ENCODE data around the gene NXPH2.

The NXPH2 gene

DNA sequence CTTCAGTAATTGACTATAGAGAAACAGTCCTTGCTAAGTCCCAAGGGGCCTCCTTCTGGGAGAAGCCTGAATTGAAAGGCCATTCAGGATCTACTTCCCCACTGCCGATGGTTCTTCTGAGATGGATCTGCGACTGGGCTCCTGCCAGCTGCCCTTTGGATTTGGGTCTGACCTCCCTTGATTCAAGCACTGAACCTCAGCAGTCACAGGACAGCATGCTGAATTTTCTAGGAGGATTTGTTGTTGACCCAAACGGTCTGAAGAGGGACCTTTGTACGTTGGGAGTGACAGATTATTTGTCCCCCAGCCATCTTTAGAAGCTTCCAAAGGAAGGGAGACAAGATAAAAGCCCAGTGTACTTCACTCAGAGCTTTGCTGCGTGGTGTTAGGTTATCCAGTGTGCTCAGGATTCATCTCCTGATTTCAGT, 67.1 kb downstream of the NXPH2 start:
- Mint-ChIP-seq H3K9me3 (peaks cover 0 to 1% of the 10 kb centered on the region in 2 donors), H3K27ac (no peak overlapping the region), H3K27me3 (peaks cover 0 to 43% of the 10 kb centered on the region in 2 donors), H3K4me1 (ENCODE audit: low read depth in 2 of 2) (no peaks in the 10 kb centered on the region), H3K36me3 (ENCODE audit: insufficient read depth) (no peaks in the 10 kb centered on the region), H3K4me3 (no peak overlapping the region)
- no peak for ATAC-seq (replicated peaks)
- no peak for DNase-seq

DNA sequence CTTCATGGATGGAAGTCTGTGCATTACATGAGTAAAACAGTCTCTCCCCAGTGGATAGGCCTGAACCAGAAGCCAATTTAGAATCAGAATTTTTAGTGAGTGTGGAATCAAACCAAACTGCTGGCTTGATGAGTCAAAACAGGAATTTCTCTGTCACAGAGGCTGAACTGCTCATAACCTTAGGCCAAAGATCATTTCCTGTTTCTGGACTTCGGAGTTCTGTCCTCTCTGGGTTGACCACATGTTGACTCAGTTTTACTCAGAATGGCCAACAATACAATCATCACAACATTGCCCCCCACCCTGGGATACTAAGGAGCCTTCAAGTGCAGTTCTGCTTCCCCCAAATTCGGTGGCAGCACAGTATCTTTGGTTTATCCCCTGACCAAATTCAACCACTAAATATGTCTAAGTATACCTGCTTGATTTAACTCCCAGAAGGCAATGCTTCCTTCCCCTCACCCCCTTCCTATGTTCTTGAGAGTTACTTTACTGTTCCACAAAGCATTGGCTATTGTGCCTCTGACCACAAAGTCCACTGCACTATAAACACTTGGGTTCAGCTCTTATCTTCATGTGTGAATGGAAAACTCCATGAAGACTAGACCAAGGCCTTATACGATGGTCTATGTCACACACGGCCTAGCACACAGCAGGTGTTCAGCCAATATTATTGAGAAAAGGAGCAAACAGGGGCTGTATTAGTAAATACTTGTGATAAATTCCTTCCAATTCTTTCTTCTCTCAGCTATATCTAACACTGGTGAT, 67.8 kb downstream of the NXPH2 start:
- Mint-ChIP-seq H3K4me3 (no peak overlapping the region), H3K27me3 (peaks cover 0 to 43% of the 10 kb centered on the region in 2 donors), H3K36me3 (ENCODE audit: insufficient read depth) (no peaks in the 10 kb centered on the region), H3K9me3 (peaks cover 0 to 1% of the 10 kb centered on the region in 2 donors), H3K27ac (no peak overlapping the region), H3K4me1 (ENCODE audit: low read depth in 2 of 2) (no peaks in the 10 kb centered on the region)
- no peak for ATAC-seq (replicated peaks)
- no peak for DNase-seq

DNA sequence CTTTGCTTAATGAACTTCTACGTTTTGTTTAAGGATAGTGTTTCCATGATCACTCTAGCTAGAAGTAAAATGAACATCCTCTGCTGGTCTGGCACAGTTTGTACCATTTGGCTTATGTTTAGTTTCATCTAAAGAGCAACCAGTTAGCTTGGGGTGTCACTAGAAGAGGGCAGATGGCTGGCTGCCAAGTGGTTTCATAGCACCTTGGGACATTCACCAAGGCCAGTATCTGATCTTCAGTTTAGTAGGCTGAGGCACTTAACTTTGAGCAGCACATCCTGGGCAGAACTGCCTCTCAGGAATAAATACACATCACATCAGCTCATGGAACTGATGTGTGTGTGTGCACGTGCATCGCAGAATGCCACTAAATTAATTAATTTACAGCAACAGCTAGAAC, 68.4 kb downstream of the NXPH2 start:
- H3K36me3 Mint-ChIP-seq (ENCODE audit: insufficient read depth), result no peaks in the 10 kb centered on the region
- no peak for ATAC-seq (replicated peaks)
- H3K9me3 Mint-ChIP-seq, result peaks cover 0 to 1% of the 10 kb centered on the region in 2 donors
- H3K4me1 Mint-ChIP-seq (ENCODE audit: low read depth in 2 of 2), result no peaks in the 10 kb centered on the region
- no peak overlapping the region for H3K27ac Mint-ChIP-seq
- DNase-seq, result no peak
- H3K27me3 Mint-ChIP-seq, result peaks cover 0 to 40% of the 10 kb centered on the region in 2 donors
- no peak overlapping the region for H3K4me3 Mint-ChIP-seq

DNA sequence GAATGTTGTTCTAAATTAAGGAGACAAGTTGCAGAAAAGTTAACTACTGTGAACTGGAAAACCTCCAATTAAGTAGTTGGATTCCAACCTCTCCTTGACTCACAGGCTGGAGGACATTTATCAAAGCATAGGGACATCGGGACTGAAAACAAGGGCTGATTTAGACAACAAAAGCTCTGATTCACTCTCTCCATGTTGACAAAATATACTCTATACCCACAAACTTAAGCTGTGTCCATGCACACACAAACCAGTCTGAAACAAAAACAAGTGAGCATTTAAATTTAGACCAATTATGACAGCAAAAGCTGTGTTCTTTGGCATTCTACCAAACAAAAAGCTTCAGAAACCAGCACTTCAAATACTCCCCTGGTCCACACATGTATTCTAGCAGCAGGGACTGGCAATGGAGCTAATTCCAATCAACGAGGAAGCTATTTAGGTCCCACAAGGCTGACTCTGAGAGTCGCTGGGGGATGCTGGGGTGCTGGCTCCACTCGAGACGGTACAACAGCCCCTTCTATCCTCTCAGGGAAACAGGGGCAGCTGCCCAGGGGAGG, 71.4 kb downstream of the NXPH2 start:
- no peak overlapping the region for H3K27ac Mint-ChIP-seq
- peaks cover 0 to 34% of the 10 kb centered on the region in 2 donors for H3K27me3 Mint-ChIP-seq
- no peak overlapping the region for H3K4me3 Mint-ChIP-seq
- DNase-seq, result no peak
- H3K36me3 Mint-ChIP-seq (ENCODE audit: insufficient read depth), result no peaks in the 10 kb centered on the region
- peaks cover 0 to 1% of the 10 kb centered on the region in 2 donors for H3K9me3 Mint-ChIP-seq
- ATAC-seq (replicated peaks), result no peak
- no peaks in the 10 kb centered on the region for H3K4me1 Mint-ChIP-seq (ENCODE audit: low read depth in 2 of 2)

DNA sequence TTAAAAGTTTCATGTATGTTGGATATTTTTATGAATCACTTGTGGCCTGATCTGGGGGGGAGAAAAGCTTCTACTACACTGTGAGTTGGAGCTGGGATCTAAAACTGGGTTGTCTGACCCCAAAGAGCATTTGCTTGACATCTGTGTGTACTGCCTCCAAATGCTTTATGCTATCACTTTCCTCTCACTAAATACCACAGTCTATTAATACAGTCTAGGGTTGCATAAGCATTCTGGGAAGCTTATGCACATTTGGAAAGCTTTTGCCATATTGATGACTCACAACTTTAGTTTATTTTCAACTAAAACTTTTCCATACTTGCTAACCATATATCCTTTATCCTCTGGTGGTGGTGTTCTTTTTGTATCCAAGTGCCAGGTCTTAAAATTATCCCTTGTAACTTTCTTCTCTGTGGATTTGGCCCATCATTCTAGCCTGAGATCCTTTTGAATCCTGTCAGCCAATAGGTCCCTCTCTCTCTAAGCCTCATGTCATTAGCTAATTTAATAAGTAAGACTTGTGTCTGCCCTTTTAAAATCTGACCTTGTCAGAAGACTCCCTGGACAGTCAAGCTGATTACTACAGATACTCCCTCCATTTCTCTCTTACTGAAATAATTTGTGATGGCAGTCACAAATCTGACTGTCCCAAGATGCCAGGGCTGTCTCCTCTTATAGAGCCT, 72.7 kb downstream of the NXPH2 start:
- ATAC-seq (replicated peaks) (no peak), DNase-seq (no peak)
- no peak overlapping the region for H3K27ac Mint-ChIP-seq

DNA sequence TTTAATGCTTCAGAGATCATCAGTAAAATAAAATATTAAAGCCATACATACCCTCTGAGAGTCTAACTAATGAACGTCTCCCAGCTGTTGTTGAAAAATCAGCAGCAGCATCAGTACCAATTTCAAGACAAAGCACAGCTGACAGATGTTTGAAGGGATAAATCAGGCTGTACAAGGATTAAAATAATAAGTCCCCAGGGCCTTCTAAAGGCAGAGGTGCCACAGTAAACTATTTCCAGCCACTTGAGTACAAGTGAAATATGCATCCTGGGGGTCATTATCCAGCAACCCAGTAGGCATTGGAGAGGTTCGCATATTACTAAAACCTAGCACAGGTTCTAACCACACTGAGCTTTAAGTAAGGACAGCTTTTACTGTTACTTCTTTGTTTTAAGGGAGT, 76.9 kb downstream of the NXPH2 start:
- DNase-seq (no peak), ATAC-seq (replicated peaks) (no peak)
- H3K27ac Mint-ChIP-seq, result no peak overlapping the region
- H3K36me3 Mint-ChIP-seq (ENCODE audit: insufficient read depth), result no peaks in the 10 kb centered on the region
- H3K4me1 Mint-ChIP-seq (ENCODE audit: low read depth in 2 of 2), result no peaks in the 10 kb centered on the region
- no peak overlapping the region for H3K4me3 Mint-ChIP-seq
- H3K27me3 Mint-ChIP-seq, result no peaks in the 10 kb centered on the region
- no peaks in the 10 kb centered on the region for H3K9me3 Mint-ChIP-seq

More for the DNA sequence above, 72.7 kb downstream of the NXPH2 start:
- Mint-ChIP-seq H3K36me3 (ENCODE audit: insufficient read depth) (no peaks in the 10 kb centered on the region), H3K4me3 (no peak overlapping the region), H3K9me3 (peaks cover 0 to 1% of the 10 kb centered on the region in 2 donors), H3K27me3 (peaks cover 0 to 30% of the 10 kb centered on the region in 2 donors), H3K4me1 (ENCODE audit: low read depth in 2 of 2) (no peaks in the 10 kb centered on the region)

DNA sequence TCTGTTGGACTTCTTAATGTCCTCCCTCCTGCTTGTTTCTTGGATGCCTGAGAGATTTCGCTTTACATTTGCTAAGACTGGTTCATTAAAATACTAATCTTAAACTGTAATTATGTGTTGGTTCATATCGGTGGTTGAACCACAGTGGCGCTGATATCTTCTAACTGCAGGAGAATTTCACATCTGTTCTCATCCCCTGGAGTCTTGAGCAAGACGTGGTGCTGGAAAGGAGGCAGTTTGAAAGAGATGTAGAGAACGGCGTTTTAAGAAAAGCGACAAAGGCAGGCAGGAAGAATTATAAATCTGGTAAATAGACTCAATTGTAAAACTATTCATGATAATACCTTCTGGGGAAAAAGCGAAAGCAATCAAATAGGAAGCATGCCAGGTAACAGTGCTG, 79.5 kb downstream of the NXPH2 start:
- Mint-ChIP-seq H3K4me1 (ENCODE audit: low read depth in 2 of 2) (no peaks in the 10 kb centered on the region), H3K9me3 (no peaks in the 10 kb centered on the region), H3K27me3 (no peaks in the 10 kb centered on the region), H3K4me3 (no peak overlapping the region), H3K36me3 (ENCODE audit: insufficient read depth) (no peaks in the 10 kb centered on the region), H3K27ac (no peak overlapping the region)
- DNase-seq (no peak), ATAC-seq (replicated peaks) (no peak)

- Mint-ChIP-seq H3K36me3 (ENCODE audit: insufficient read depth) (no peaks in the 10 kb centered on the region), H3K4me1 (ENCODE audit: low read depth in 2 of 2) (no peaks in the 10 kb centered on the region), H3K27me3 (no peaks in the 10 kb centered on the region), H3K27ac (no peak overlapping the region), H3K4me3 (no peak overlapping the region), H3K9me3 (no peaks in the 10 kb centered on the region)
- DNase-seq (no peak), ATAC-seq (replicated peaks) (no peak)
These were observed 80.8 kb downstream of the NXPH2 start for GRCh38 chr2:138699421-138699820.

DNA sequence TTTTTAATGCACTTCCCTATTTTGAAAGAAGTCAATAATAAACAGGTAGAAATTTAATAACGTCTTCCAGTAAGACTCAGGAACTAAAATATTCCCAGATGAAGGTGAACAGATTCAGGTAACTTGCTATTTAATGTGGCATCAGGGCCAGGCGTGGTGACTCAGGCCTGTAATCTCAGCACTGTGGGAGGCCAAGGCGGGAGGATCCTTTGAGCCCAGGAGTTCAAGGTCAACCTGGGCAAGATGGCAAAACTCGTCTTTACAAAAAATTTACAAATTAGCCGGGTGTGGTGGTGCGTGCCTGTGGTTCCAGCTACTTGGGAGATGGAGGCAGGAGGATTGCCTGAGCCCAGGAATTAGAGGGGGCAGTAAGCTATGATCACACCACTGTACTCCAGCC, 81.8 kb downstream of the NXPH2 start:
- H3K4me3 Mint-ChIP-seq, result no peak overlapping the region
- no peaks in the 10 kb centered on the region for H3K9me3 Mint-ChIP-seq
- no peaks in the 10 kb centered on the region for H3K36me3 Mint-ChIP-seq (ENCODE audit: insufficient read depth)
- no peak overlapping the region for H3K27ac Mint-ChIP-seq
- no peak for ATAC-seq (replicated peaks)
- H3K27me3 Mint-ChIP-seq, result no peaks in the 10 kb centered on the region
- H3K4me1 Mint-ChIP-seq (ENCODE audit: low read depth in 2 of 2), result no peaks in the 10 kb centered on the region
- DNase-seq, result no peak

DNA sequence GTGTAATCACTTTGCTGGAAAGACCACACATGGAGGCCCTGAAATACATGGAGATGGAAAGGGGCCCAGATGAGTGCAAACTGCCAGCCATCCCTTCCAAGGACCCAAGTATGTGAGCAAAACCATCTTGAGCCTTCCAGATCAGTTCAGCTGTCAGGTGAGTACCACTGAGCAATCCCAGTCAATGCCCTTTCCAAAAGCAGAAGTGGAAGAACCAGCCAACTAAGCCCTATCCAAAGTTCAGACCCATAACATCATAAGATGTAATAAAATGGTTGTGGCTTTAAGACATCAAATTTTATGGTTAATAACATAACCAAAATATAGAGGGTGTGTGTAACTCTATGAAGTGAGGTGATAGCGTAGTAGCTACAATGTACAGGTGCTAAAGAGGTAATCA, 88.5 kb downstream of the NXPH2 start:
- Mint-ChIP-seq H3K4me1 (ENCODE audit: low read depth in 2 of 2) (no peaks in the 10 kb centered on the region), H3K4me3 (no peak overlapping the region), H3K36me3 (ENCODE audit: insufficient read depth) (no peaks in the 10 kb centered on the region), H3K27me3 (peaks cover 0 to 10% of the 10 kb centered on the region in 2 donors), H3K27ac (no peak overlapping the region), H3K9me3 (no peaks in the 10 kb centered on the region)
- ATAC-seq (replicated peaks) (no peak), DNase-seq (no peak)

- Mint-ChIP-seq H3K36me3 (ENCODE audit: insufficient read depth) (no peaks in the 10 kb centered on the region), H3K4me1 (ENCODE audit: low read depth in 2 of 2) (no peaks in the 10 kb centered on the region), H3K4me3 (no peak overlapping the region), H3K27me3 (peaks cover 0 to 10% of the 10 kb centered on the region in 2 donors), H3K9me3 (no peaks in the 10 kb centered on the region), H3K27ac (no peak overlapping the region)
- ATAC-seq (replicated peaks) (no peak), DNase-seq (no peak)
These were observed 90.5 kb downstream of the NXPH2 start for GRCh38 chr2:138689705-138690104.

GRCh38 chr2:138682163-138682562, 98.0 kb downstream of the NXPH2 start:
- ATAC-seq (replicated peaks) (no peak), DNase-seq (no peak)
- H3K27ac Mint-ChIP-seq, result no peak overlapping the region
- H3K27me3 Mint-ChIP-seq, result peaks cover 0 to 9% of the 10 kb centered on the region in 2 donors
- no peaks in the 10 kb centered on the region for H3K36me3 Mint-ChIP-seq (ENCODE audit: insufficient read depth)
- H3K9me3 Mint-ChIP-seq, result no peaks in the 10 kb centered on the region
- no peaks in the 10 kb centered on the region for H3K4me1 Mint-ChIP-seq (ENCODE audit: low read depth in 2 of 2)
- no peak overlapping the region for H3K4me3 Mint-ChIP-seq

DNA sequence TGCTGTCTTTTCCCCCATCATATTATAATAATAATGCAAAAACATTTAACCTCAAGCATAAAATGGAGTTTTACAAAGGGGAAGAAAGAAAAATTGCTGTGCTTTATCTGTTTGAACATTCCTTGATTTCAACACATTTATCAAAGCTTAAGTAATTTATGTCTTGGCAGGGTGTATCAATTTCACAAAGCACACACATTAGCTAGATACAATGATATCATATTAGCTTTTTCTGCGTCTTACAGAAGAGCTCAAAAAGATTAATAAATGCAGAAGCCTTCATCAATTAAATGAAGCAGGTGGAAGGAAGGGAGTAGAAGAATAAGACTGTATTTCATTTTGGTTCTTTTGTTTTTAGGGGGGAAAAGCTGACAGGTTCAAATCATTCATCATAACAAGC, 103.0 kb downstream of the NXPH2 start:
- no peaks in the 10 kb centered on the region for H3K4me1 Mint-ChIP-seq (ENCODE audit: low read depth in 2 of 2)
- H3K9me3 Mint-ChIP-seq, result no peaks in the 10 kb centered on the region
- H3K27me3 Mint-ChIP-seq, result peaks cover 8 to 9% of the 10 kb centered on the region in 2 donors
- no peak overlapping the region for H3K4me3 Mint-ChIP-seq
- no peak for DNase-seq
- H3K36me3 Mint-ChIP-seq (ENCODE audit: insufficient read depth), result no peaks in the 10 kb centered on the region
- H3K27ac Mint-ChIP-seq, result no peak overlapping the region
- ATAC-seq (replicated peaks), result no peak

DNA sequence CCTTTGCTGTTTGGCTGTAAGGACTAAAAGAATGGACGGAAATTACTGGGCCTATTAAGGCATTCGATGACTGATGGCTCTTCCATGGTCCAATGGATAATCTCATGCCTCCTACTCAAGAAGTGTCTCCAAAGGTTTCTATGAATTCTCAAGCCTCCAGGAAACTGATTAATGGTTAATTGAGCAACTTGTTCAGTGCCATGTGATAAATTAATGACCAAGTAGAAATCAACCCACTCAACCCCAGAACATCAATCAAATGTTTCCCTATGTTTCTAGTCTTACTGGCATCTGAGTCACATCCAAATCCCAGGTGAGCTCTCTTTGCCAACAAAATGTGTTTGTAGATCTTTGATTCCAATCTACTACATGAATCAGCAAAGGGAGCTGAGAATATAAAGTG, 103.6 kb downstream of the NXPH2 start:
- ATAC-seq (replicated peaks) (no peak), DNase-seq (no peak)
- Mint-ChIP-seq H3K27ac (no peak overlapping the region), H3K4me3 (no peak overlapping the region), H3K9me3 (no peaks in the 10 kb centered on the region), H3K27me3 (peaks cover 8 to 9% of the 10 kb centered on the region in 2 donors), H3K4me1 (ENCODE audit: low read depth in 2 of 2) (no peaks in the 10 kb centered on the region), H3K36me3 (ENCODE audit: insufficient read depth) (no peaks in the 10 kb centered on the region)
